GM10847 (cell line): ENCODE results near the gene SAP130.

ENCODE experiments used
- POLR2A ChIP-seq: IDR thresholded peaks from 2 replicates; pipeline ENCODE4 v1.6.1; 2011; ENCODE audit not compliant: insufficient read length; ENCODE audit errors: extremely low read depth

Gene SAP130

GRCh38 chr2:127935337-127935736 is 92.5 kb downstream of the SAP130 start:
- TF ChIP-seq POLR2A: no peak

- no peak for TF ChIP-seq POLR2A
Measured at GRCh38 chr2:127932199-127932876, 95.5 kb downstream of the SAP130 start.

- no peak for TF ChIP-seq POLR2A
Measured at GRCh38 chr2:127929449-127929848, 98.4 kb downstream of the SAP130 start.

GRCh38 chr2:127927384-127927783 is 100.5 kb downstream of the SAP130 start:
- no peak for TF ChIP-seq POLR2A

GRCh38 chr2:127917916-127918315 is 109.9 kb downstream of the SAP130 start:
- no peak for TF ChIP-seq POLR2A

GRCh38 chr2:127913808-127914457 is 113.9 kb downstream of the SAP130 start:
- TF ChIP-seq POLR2A: no peak

GRCh38 chr2:127911737-127912136 is 116.1 kb downstream of the SAP130 start:
- no peak for TF ChIP-seq POLR2A

GRCh38 chr2:127910415-127910814 is 117.4 kb downstream of the SAP130 start:
- TF ChIP-seq POLR2A: no peak

- no peak for TF ChIP-seq POLR2A
Measured at GRCh38 chr2:127909019-127909418, 118.8 kb downstream of the SAP130 start.

- TF ChIP-seq POLR2A: no peak
Measured at GRCh38 chr2:127906206-127906926, 121.5 kb downstream of the SAP130 start.

GRCh38 chr2:127901339-127902056 is 126.4 kb downstream of the SAP130 start:
- TF ChIP-seq POLR2A: no peak

- TF ChIP-seq POLR2A: no peak
Measured at GRCh38 chr2:127897531-127898211, 130.2 kb downstream of the SAP130 start.

- no peak for TF ChIP-seq POLR2A
Measured at GRCh38 chr2:127893494-127893893, 134.4 kb downstream of the SAP130 start.

GRCh38 chr2:127893033-127893432 is 134.8 kb downstream of the SAP130 start:
- no peak for TF ChIP-seq POLR2A

- no peak for TF ChIP-seq POLR2A
Measured at GRCh38 chr2:127891811-127892210, 136.0 kb downstream of the SAP130 start.
